ENCODE measurements around the gene SHC4.
"Not testable (repeated sequence)": the region's sequence is repeated elsewhere in the genome, so short reads cannot be mapped to it uniquely, and the experiment has no call there.

The SHC4 gene

GRCh38 chr15:48976444-48977088 is 12.8 kb upstream of the SHC4 start:
- H3K36me3 Mint-ChIP-seq, result no peaks in the 10 kb centered on the region
- H3K9me3 Mint-ChIP-seq, result no peaks in the 10 kb centered on the region
- no peak overlapping the region for H3K27ac Mint-ChIP-seq
- ATAC-seq, result no peak
- no peaks in the 10 kb centered on the region for H3K4me1 Mint-ChIP-seq
- H3K4me3 Mint-ChIP-seq, result no peak overlapping the region
- H3K27me3 Mint-ChIP-seq, result peaks cover 49% of the 10 kb centered on the region

- H3K9me3 Mint-ChIP-seq, result no peaks in the 10 kb centered on the region
- H3K36me3 Mint-ChIP-seq, result no peaks in the 10 kb centered on the region
- no peak overlapping the region for H3K27ac Mint-ChIP-seq
- no peaks in the 10 kb centered on the region for H3K4me1 Mint-ChIP-seq
- peak overlapping the region; percentile 29 for H3K4me3 Mint-ChIP-seq
- peak; percentile 91 for ATAC-seq
- peaks cover 53% of the 10 kb centered on the region for H3K27me3 Mint-ChIP-seq
Observed at GRCh38 chr15:48975472-48976419, 12.0 kb upstream of the SHC4 start.

- Mint-ChIP-seq H3K9me3 (no peaks in the 10 kb centered on the region), H3K4me1 (no peaks in the 10 kb centered on the region), H3K27me3 (peaks cover 47% of the 10 kb centered on the region), H3K27ac (no peak overlapping the region), H3K36me3 (no peaks in the 10 kb centered on the region), H3K4me3 (no peak overlapping the region)
- ATAC-seq, result no peak
Observed at GRCh38 chr15:48974882-48975281, 11.2 kb upstream of the SHC4 start.

DNA sequence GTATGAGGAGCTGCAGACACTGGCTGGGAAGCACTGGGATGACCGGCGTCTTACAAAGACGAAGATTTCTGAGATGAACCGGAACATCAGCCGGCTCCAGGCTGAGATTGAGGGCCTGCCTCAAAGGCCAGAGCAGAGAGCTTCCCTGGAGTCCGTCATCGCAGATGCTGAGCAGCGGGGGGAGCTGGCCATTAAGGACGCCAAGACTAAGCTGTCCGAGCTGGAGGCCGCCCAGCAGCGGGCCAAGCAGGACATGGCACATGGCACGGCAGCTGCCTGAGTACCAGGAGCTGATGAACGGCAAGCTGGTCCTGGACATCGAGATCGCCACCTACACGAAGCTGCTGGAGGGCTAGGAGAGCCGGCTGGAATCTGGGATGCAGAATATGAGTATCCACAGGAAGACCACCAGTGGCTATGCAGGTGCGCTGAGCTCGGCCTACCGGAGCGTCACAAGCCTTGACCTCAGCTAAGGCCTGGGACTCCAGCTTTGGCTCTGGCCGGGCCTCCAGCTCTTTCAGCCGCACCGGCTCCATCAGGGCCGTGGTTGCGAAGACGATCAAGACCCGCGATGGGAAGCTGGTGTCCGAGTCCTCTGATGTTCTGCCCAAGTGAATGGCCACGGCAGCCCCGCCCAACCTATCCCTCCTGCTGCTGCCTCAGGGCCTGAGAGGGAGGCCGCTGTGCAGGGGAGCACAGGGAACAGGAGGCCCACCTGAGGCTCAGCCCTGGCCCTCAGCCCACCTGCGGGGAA is 9.2 kb upstream of the SHC4 start:
- Mint-ChIP-seq H3K36me3 (no peaks in the 10 kb centered on the region), H3K4me1 (no peaks in the 10 kb centered on the region), H3K9me3 (no peaks in the 10 kb centered on the region), H3K4me3 (no peak overlapping the region), H3K27ac (no peak overlapping the region), H3K27me3 (peaks cover 53% of the 10 kb centered on the region)
- no peak for ATAC-seq

DNA sequence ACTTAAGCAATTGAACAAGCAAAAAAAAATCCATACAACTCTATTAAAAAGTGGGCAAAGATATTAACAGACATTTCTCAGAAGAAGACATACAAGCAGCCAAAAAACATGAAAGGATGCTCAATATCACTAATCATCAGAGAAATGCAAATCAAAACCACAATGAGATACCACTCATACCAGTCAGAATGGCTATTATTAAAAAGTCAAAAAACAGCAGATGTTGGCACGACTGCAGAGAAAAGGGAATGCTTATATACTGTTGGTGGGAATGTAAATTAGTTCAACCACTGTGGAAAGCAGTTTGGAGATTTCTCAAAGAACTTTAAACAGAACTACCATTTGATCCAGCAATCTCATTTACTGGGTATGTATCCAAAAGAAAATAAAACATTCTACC is 7.2 kb upstream of the SHC4 start:
- not testable (repeated sequence) for H3K4me3 Mint-ChIP-seq

DNA sequence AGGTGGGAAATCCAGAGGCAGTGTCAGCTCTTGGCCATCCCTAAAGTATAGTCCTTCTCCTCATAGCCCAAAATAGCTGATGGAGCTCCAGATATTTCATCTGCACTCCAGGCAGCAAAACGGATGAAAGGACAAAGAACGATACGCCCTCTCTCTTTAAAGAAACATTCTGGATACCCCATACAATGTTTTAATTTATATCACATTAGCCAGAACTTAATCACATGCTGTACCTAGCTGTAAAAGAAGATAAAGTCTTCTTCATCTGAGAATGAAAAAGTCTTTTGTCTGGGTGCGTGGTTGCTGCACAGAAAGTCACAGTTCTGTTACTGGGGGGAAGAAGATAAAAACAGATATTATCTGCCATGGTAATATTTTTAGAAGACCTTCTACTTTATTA is 4.3 kb upstream of the SHC4 start:
- H3K36me3 Mint-ChIP-seq, result no peaks in the 10 kb centered on the region
- peaks cover 18% of the 10 kb centered on the region for H3K4me1 Mint-ChIP-seq
- no peak overlapping the region for H3K27ac Mint-ChIP-seq
- no peaks in the 10 kb centered on the region for H3K9me3 Mint-ChIP-seq
- no peak for ATAC-seq
- peaks cover 53% of the 10 kb centered on the region for H3K27me3 Mint-ChIP-seq
- H3K4me3 Mint-ChIP-seq, result no peak overlapping the region

More for the DNA sequence above, 7.2 kb upstream of the SHC4 start:
- H3K27me3 Mint-ChIP-seq, result peaks cover 43% of the 10 kb centered on the region
- H3K27ac Mint-ChIP-seq, H3K9me3 Mint-ChIP-seq, H3K36me3 Mint-ChIP-seq, H3K4me1 Mint-ChIP-seq, ATAC-seq: not testable (repeated sequence)

- Mint-ChIP-seq H3K4me1 (peaks cover 21% of the 10 kb centered on the region), H3K27ac (no peak overlapping the region), H3K27me3 (peaks cover 51% of the 10 kb centered on the region), H3K4me3 (no peak overlapping the region), H3K36me3 (no peaks in the 10 kb centered on the region), H3K9me3 (no peaks in the 10 kb centered on the region)
- ATAC-seq, result no peak
Observed at GRCh38 chr15:48967336-48967735, 3.6 kb upstream of the SHC4 start.

- Mint-ChIP-seq H3K9me3 (no peaks in the 10 kb centered on the region), H3K27ac (no peak overlapping the region), H3K27me3 (peaks cover 45% of the 10 kb centered on the region), H3K4me1 (peaks cover 21% of the 10 kb centered on the region), H3K36me3 (no peaks in the 10 kb centered on the region), H3K4me3 (no peak overlapping the region)
- ATAC-seq, result peak; percentile 84
Observed at GRCh38 chr15:48966595-48967301, 3.0 kb upstream of the SHC4 start.

GRCh38 chr15:48965972-48966371 is 2.3 kb upstream of the SHC4 start:
- Mint-ChIP-seq H3K4me1 (peaks cover 21% of the 10 kb centered on the region), H3K9me3 (no peaks in the 10 kb centered on the region), H3K27ac (no peak overlapping the region), H3K36me3 (no peaks in the 10 kb centered on the region), H3K4me3 (no peak overlapping the region), H3K27me3 (peaks cover 47% of the 10 kb centered on the region)
- ATAC-seq, result peak; percentile 37

GRCh38 chr15:48964898-48965297 is 1.2 kb upstream of the SHC4 start:
- Mint-ChIP-seq H3K4me1 (peaks cover 21% of the 10 kb centered on the region), H3K27ac (no peak overlapping the region), H3K36me3 (no peaks in the 10 kb centered on the region), H3K4me3 (no peak overlapping the region), H3K9me3 (no peaks in the 10 kb centered on the region), H3K27me3 (peaks cover 52% of the 10 kb centered on the region)
- ATAC-seq, result no peak

GRCh38 chr15:48962662-48963523 is 826 bp downstream of the SHC4 start:
- no peaks in the 10 kb centered on the region for H3K36me3 Mint-ChIP-seq

GRCh38 chr15:48955967-48956366 is 7.8 kb downstream of the SHC4 start:
- Mint-ChIP-seq H3K27ac (no peak overlapping the region), H3K4me3 (no peak overlapping the region), H3K27me3 (peaks cover 19% of the 10 kb centered on the region), H3K4me1 (no peaks in the 10 kb centered on the region), H3K9me3 (peaks cover 2% of the 10 kb centered on the region), H3K36me3 (no peaks in the 10 kb centered on the region)
- ATAC-seq, result no peak

More at GRCh38 chr15:48962662-48963523, 826 bp downstream of the SHC4 start:
- Mint-ChIP-seq H3K4me1 (peaks cover 21% of the 10 kb centered on the region), H3K4me3 (peak overlapping the region; percentile 66), H3K27ac (no peak overlapping the region), H3K9me3 (no peaks in the 10 kb centered on the region), H3K27me3 (peaks cover 48% of the 10 kb centered on the region)
- peak; percentile 21 for ATAC-seq

DNA sequence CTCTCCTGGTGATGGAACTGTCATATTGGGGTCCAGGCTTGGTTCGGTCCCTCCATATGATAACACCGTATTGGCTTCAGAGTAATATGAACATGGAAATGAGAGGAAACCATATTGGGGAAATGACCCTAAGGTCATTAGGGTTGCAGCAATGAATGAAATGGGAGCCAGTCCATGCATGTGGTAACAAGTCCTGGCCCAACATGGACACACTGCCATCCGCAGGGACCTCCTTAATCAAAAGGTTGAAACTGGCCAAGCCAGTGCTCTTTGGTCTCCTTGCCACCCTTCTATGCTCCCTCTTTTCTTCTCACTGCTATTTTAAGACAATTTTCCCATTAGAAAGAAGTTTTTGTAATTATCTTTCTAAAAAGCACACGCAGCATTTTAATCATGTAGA is 8.3 kb downstream of the SHC4 start:
- no peak overlapping the region for H3K4me3 Mint-ChIP-seq
- no peak overlapping the region for H3K27ac Mint-ChIP-seq

DNA sequence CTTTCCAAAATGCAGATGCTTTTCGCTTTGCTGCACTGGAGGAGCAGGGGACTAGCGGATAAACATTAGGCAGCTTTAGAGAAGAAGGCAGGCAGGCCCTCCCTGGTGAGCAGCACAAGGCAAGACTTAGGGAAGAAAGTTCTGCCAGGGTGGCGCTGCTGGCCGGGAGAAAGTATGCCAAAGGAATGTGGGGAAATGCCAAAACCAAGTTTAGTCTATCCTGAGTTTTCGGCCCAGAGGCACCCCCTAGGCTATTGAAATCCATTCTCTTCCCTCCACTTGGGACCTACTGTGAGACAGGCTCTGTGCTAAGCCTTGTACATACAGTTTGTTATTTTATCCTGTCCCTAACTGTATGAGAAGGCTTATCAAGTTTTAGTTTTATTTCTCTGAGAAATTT is 9.2 kb downstream of the SHC4 start:
- Mint-ChIP-seq H3K36me3 (no peaks in the 10 kb centered on the region), H3K4me3 (no peak overlapping the region), H3K4me1 (no peaks in the 10 kb centered on the region), H3K9me3 (peaks cover 2% of the 10 kb centered on the region), H3K27me3 (peaks cover 19% of the 10 kb centered on the region), H3K27ac (no peak overlapping the region)
- no peak for ATAC-seq

More for the DNA sequence above, 8.3 kb downstream of the SHC4 start:
- no peak for ATAC-seq
- Mint-ChIP-seq H3K4me1 (no peaks in the 10 kb centered on the region), H3K9me3 (peaks cover 2% of the 10 kb centered on the region), H3K27me3 (peaks cover 23% of the 10 kb centered on the region), H3K36me3 (no peaks in the 10 kb centered on the region)
